Prostate gland (tissue), 2 donors: ENCODE measurements around the gene RAB9A. TPM values are rescaled to one million over a fixed set of nuclear protein-coding genes. Genes with fewer than 3 reads are reported as not detected.
"Not testable (repeated sequence)": the region's sequence is repeated elsewhere in the genome, so short reads cannot be mapped to it uniquely, and the experiment has no call there.

Experiments used
- DNase-seq: peaks from one replicate; pipeline ENCODE4 v3.0.0-alpha.2; 2019; ENCODE audit warnings: low spot score
- H3K27ac ChIP-seq, 2 donors: fragments of 200-600 bp; sonication (generic); 2 replicates each; pipeline ENCODE4 v1.5.1; 2017 to 2019
- H3K27me3 ChIP-seq: fragments of 200-600 bp; sonication (generic); replicated peaks from 2 replicates; pipeline ENCODE4 v1.5.1; 2019; ENCODE audit not compliant: insufficient read depth
- H3K36me3 ChIP-seq, 2 donors: fragments of 200-600 bp; sonication (generic); 1 replicate in 1 of 2; 2 replicates in 1 of 2; pipeline versions ENCODE4 v1.5.1 to v1.8.1; 2017 to 2019
- H3K4me1 ChIP-seq: fragments of 200-600 bp; sonication (generic); replicated peaks from 2 replicates; pipeline ENCODE4 v1.5.1; 2019
- H3K4me3 ChIP-seq, 2 donors: fragments of 200-600 bp; sonication (generic); 2 replicates each; pipeline ENCODE4 v1.5.1; 2017 to 2019
- H3K9me3 ChIP-seq: fragments of 200-600 bp; sonication (generic); 2 replicates; pipeline ENCODE4 v1.5.1; 2017
- CTCF ChIP-seq, 4 experiments: fragments of 200-600 bp in 2 of 4; fragments of 450-650 bp in 2 of 4; sonication (generic) in 2 of 4; IDR thresholded peaks; 1 replicate in 3 of 4; 2 replicates in 1 of 4; pipeline ENCODE4 v1.5.1; 2016 to 2019; ENCODE audit warnings: antibody characterized with exemption in 4 of 4, mild to moderate bottlenecking in 2 of 4, moderate library complexity in 2 of 4
- POLR2A ChIP-seq: fragments of 450-650 bp; IDR thresholded peaks from one replicate; pipeline ENCODE4 v1.6.1; 2016; ENCODE audit warnings: antibody characterized with exemption, mild to moderate bottlenecking
- POLR2AphosphoS5 ChIP-seq: sonication (generic); formaldehyde crosslinking; IDR thresholded peaks from one replicate; pipeline ENCODE4 v1.6.1; 2017; ENCODE audit warnings: antibody characterized with exemption
- WGBS: methylation state at CpG from one replicate; pipeline ENCODE4 v1.1.5; 2018; 5-methylcytosine and 5-hydroxymethylcytosine counted together
- intact Hi-C: fragments of 100-400 bp; cut with DNase I; formaldehyde crosslinking; loops from one replicate; pipeline ENCODE4 v1.14.2; 2022
- total RNA-seq, 2 donors: library from RNA; depleted of rRNA; stranded (reverse); fragments of >200 nt; gene quantifications; one replicate each; pipeline ENCODE4 v1.1.0, GENCODE V29; 2016

RAB9A gene
- 10 to 100 TPM; 27.3 to 37.7 TPM for total RNA-seq

GRCh38 chrX:13688958-13689740 lies at the start of gene RAB9A:
RAB9A (plus strand) TSS chrX:13689128; CDS start chrX:13708747, 19,619 bp downstream.
- WGBS = 0% methylated on average over 12 of the region's 68 CpGs
- TF ChIP-seq POLR2A (peak; percentile 87), CTCF (IDR thresholded peaks at IDR 0.05) (no peak), POLR2AphosphoS5 (peak; percentile 80)
- Histone ChIP-seq H3K4me3 (peak within 1 kb of the TSS; percentile 56 to 66), H3K9me3 (no peaks in the 10 kb centered on the region), H3K36me3 (no peaks in the 10 kb centered on the region), H3K27me3 (no peaks in the 10 kb centered on the region), H3K4me1 (no peaks in the 10 kb centered on the region), H3K27ac (peak within 1 kb of the TSS; percentile 90 to 94)
- intact Hi-C loops = loop anchor here (2.0 kb wide), 1 partner anchor 46 kb away; the partner anchor contains the start of genes OFD1 and TRAPPC2
- peak; percentile 77 for DNase-seq

GRCh38 chrX:13641684-13642083 lies 47.2 kb upstream of the RAB9A start:
- not testable (repeated sequence) for H3K27me3 ChIP-seq, H3K4me3 ChIP-seq, H3K27ac ChIP-seq, H3K36me3 ChIP-seq, H3K9me3 ChIP-seq, DNase-seq, H3K4me1 ChIP-seq
- intact Hi-C loops = loop anchor here (10.0 kb wide), 1 partner anchor 687 kb away; no protein-coding TSS in a partner anchor
- no CpG with 5 or more reads among the region's 4 CpGs for WGBS

GRCh38 chrX:13645464-13646153 lies 43.3 kb upstream of the RAB9A start:
- H3K4me3 ChIP-seq = no peak overlapping the region
- H3K4me1 ChIP-seq = no peaks in the 10 kb centered on the region
- H3K36me3 ChIP-seq = no peaks in the 10 kb centered on the region
- 61% methylated on average over 9 of the region's 9 CpGs for WGBS
- intact Hi-C loops = loop anchor here (5.0 to 10.0 kb wide), 2 partner anchors 138 to 691 kb away; no protein-coding TSS in a partner anchor
- no peaks in the 10 kb centered on the region for H3K27me3 ChIP-seq
- no peak for DNase-seq
- H3K9me3 ChIP-seq = no peaks in the 10 kb centered on the region
- H3K27ac ChIP-seq = no peak overlapping the region
- no peak for TF ChIP-seq CTCF (IDR thresholded peaks at IDR 0.05)
- no peak for TF ChIP-seq POLR2AphosphoS5
- TF ChIP-seq POLR2A = no peak

- intact Hi-C loops = loop anchor here (5.0 to 10.0 kb wide), 2 partner anchors 139 to 691 kb away; no protein-coding TSS in a partner anchor
Measured at GRCh38 chrX:13646154-13646549, 42.8 kb upstream of the RAB9A start.

More at GRCh38 chrX:13646154-13646549, 42.8 kb upstream of the RAB9A start:
- no peaks in the 10 kb centered on the region for H3K4me1 ChIP-seq
- H3K9me3 ChIP-seq = no peaks in the 10 kb centered on the region
- no peak overlapping the region for H3K4me3 ChIP-seq
- no peak for TF ChIP-seq POLR2A
- TF ChIP-seq POLR2AphosphoS5 = no peak
- TF ChIP-seq CTCF (IDR thresholded peaks at IDR 0.05) = peak; percentile 14 to 57 (median 48)
- no peaks in the 10 kb centered on the region for H3K36me3 ChIP-seq
- peak; percentile 23 for DNase-seq
- no peak overlapping the region for H3K27ac ChIP-seq
- H3K27me3 ChIP-seq = no peaks in the 10 kb centered on the region
- 37% methylated on average over 3 of the region's 3 CpGs for WGBS
